ENCODE results near the gene MYH15.

DNA sequence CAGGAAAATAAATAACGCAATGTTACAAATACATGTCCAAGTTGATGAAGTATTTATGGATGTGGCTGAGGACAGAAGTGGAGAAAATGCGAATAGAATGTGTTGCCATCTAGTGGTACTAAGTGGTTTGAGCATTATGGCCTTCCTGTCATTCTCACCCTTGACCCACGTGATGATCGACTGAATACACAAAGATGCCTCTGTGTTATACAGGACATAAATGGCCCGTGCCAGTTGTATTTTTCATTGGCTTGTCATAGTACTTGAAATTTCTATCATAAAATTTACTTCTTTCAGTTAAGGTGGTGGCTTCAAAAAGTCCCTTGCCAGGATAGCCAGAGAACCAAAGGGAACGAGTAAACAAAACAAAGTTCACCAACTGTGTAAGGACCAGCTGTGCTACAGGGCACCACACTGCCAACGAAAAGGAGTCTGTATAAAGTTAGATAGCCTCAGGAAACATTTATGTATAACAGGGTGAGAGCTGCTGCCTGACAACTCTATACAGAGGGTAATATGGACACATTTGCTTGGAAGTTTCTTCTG is 103.7 kb downstream of the MYH15 start:
- TF ChIP-seq POLR2AphosphoS5 (IDR thresholded peaks at IDR 0.05; ENCODE audit: borderline replicate concordance, low read depth, low read length) (no peak), EZH2 (IDR thresholded peaks at IDR 0.05) (no peak), FOXP2 (optimal IDR thresholded peaks at IDR 0.05; ENCODE audit: control extremely low read depth, extremely low read length, insufficient read depth) (no peak)

Data from SK-N-MC (cell line).